DMS153 treated with DMSO at 0.1 percent for 48 hours (cell line): ENCODE measurements around the gene SLC35G1.

Source experiments
- DNase-seq: peaks from one replicate; lab custom pipeline; 2025; ENCODE audit not compliant: unreplicated experiment; lab: John Stamatoyannopoulos, UW

Gene SLC35G1

GRCh38 chr10:93947524-93947923, 53.7 kb downstream of the SLC35G1 start:
- DNase-seq = no peak

- no peak for DNase-seq
These were observed 58.1 kb downstream of the SLC35G1 start for GRCh38 chr10:93951905-93952304.
